UCSD-AML1 (cell line): ENCODE data around the gene PRKN.

Source experiments
- DNase-seq: peaks from one replicate; lab custom pipeline; 2025; ENCODE audit not compliant: unreplicated experiment; lab: John Stamatoyannopoulos, UW

PRKN gene

GRCh38 chr6:161686655-161687054, 1040.9 kb downstream of the PRKN start:
- DNase-seq, result no peak

DNA sequence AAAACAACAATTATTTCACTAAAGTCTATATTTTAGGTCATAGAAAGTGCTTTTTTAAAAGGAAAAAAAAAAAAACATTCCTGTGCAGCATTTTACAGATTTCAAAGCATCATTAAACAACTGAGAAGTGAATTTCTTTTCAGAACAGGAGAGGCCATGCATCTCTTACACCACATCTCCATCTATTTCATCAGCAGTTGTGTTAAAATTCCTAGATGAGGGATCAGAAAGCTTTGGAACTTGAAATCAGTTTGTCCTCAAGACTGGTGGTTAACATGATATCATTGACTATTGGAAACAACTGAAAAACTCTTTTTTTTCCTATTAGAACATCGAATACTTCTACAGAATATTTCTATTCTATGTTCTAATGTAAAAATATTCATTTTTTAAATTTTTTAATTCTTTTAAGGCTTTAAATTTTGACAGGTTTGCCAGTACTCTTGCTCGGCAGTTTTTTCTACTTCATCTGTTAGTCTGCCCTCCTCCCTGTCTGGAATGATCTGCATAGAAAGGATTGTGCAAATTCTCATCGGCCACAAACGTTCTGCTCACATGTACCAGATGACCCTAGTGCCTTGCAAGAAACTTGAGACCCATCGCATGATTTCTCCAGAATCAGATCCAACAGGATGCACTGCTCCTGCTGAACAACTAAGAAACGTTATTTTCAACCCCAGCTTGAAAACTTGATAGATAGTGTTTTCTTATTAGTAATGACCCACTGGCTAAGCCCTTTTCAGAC, 1042.7 kb downstream of the PRKN start:
- no peak for DNase-seq

DNA sequence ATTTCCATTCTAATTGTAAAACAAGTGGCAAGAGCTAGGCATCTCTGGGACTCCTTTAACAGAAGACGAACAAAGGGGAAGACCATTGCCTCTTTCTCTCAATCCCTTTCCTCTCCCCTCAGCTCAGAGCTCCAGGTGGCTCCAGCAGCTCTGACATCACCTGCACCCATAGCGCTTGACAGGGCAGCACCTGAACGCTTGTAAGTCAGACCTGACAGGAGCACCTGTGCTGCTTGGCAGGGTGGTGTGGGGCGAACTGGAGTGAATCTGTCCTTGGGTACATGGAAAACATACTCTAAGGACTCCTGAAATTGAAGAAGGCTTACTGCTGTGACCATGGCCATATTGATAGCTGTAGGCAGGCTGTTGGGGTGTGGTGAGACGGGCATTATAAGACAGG, 1044.2 kb downstream of the PRKN start:
- no peak for DNase-seq

- no peak for DNase-seq
These were observed 1044.6 kb downstream of the PRKN start for GRCh38 chr6:161682982-161683381.

- DNase-seq, result no peak
These were observed 1047.5 kb downstream of the PRKN start for GRCh38 chr6:161679980-161680538.

GRCh38 chr6:161677188-161677587, 1050.4 kb downstream of the PRKN start:
- no peak for DNase-seq

DNA sequence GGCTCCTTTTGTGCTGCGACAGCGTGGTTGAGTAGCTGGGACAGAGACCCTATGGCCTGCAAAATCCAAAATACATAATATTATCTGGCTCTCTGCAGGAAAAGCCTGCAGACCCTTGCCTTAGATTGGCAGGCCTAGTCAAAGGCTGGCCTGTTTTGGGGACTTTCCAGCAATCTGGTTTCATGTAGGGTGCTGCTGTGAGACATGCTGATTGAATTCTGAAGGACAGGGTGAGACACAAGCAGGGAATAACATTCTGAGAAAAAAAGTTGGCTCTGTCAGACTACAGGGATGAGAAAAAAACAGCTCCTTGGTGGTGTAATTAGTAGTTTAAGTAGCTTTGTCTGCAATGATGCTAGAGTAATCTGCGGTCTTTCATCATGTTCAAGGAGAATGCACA, 1051.0 kb downstream of the PRKN start:
- DNase-seq, result no peak

GRCh38 chr6:161674930-161675682, 1052.5 kb downstream of the PRKN start:
- DNase-seq, result no peak

DNA sequence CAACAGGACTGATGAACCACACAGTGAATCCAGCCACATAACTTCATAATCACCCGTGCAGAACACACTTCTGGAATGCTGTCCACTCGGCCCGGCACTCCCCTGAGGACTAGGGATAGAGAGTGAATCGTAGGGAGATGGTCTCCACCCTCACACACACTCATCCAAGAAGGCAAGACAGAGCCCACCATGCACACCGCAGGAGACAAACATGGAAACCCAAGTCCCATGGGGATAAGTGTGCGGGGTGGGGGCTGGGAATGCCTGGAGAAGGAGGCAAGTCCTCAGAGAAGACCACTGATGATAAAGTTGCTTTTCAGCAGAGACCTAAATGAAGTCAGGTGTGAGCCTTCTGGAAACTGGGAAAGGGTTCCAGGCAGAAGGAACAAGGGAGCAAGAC, 1054.5 kb downstream of the PRKN start:
- DNase-seq, result no peak

DNA sequence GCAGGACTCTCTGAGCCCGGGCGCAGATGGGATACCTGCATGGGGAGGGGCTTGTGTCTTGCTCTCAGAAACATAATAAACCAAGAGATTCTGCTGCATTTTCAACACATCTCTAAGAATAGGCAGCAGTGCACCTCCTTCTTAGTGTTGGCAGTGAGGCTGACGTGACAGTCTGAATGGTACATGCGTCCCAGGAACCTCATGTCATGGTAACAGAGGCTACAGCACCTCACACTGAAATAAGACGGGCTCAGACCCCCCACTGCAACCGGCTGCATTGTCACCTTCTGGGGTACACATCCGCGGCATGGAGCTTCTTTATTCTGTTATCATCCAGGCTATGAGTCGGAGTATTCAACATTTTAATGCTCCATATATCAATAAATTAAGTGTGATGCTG, 1056.4 kb downstream of the PRKN start:
- DNase-seq, result no peak

- no peak for DNase-seq
These were observed 1058.9 kb downstream of the PRKN start for GRCh38 chr6:161668665-161669064.

DNA sequence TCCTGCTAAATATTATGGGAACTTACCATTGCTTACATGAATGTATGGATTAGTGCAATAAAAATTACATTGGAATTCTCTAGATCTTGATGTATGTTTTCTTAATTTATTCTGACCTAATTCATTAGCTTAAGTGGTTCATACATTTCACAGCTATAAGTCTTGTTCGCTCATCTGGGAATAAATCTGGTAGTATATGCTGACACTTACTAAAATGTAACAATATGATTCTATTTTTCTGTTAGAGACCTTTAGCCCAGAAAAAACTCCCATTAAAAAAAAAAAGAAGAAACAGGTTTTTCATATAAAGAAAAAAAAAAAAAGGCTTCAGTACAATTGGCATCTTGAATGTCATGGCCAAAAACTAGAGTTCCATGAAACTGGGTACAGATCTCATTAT, 1059.6 kb downstream of the PRKN start:
- no peak for DNase-seq

- no peak for DNase-seq
These were observed 1063.9 kb downstream of the PRKN start for GRCh38 chr6:161663682-161664081.

DNA sequence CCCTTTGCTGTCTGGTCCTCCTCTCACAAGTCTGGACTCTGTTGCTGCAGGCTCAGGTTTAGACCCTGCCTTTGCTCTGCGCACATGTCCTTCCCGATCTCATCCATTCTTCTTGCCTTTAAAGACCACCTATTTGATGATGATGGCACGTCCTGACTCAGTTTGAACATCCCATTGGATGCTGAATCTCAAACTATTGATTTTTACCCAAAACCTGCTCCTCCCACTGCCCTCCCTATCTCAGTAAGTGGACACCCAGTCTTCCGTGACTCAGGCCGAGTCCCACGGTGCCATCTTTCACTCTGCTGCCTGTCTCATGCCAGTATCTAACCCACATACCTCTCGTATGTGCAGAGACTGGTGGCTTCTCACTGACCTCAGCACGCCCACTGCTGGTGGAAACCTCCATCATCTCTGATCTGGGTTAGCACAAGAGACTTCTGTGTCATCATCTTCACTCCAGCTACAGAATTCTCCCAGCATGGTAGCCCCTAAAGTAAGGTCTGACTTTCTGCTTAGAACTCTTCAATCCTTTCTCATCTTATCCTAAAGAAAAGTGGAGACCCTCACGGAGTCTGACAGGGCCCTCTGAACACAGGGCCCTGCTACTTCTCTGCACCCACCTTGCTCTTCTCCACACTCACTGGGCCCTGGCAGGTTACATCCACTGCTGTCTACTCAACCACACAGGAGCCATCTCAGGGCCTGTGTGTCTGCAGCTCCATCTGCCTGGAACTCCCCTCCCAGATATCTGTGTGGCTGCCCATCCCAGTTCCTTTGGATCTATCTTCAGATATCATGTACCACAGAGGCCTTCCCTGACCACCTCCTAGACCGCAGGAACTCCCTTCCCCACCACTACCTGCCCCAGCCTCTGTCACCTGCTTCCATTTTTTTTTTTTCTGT, 1066.6 kb downstream of the PRKN start:
- DNase-seq, result no peak

GRCh38 chr6:161658211-161658610, 1069.4 kb downstream of the PRKN start:
- DNase-seq, result no peak

GRCh38 chr6:161654209-161654608, 1073.4 kb downstream of the PRKN start:
- no peak for DNase-seq

DNA sequence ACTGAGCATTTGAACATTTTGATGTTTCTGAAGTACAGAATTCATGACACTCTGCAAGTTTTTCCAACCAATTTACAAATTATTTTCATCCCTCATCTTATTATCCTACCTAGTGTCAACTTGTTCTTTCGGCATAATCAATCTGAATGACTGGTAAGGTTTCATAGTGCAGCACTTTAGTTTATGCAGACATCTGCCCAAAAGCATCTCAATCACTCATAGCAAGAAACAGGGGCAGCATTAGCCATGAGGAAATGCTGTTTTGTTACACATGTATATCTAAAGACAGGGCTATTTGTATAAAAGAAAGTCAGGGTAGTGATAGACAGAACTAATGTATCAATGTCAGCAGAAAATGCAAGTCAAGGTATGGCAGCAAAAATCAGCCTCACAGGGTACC, 1075.6 kb downstream of the PRKN start:
- no peak for DNase-seq

DNA sequence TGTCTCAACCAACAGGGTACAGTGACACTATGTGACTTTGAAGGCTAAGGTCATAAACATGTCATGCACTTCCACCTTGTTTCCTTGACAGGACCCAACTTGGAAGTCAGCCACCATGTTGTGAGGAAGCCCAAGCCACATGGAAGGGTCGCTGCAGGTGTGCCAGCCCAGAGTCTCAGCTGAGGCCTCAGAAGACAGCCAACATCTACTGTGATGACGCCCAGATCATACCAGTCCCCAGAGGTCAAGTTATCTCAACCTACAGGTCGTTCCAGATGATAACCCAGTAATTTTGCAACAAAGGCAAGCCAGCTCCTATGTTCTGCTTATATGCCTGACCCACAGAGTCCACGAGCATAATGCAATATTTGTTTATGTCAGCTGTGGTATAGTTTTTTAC, 1077.7 kb downstream of the PRKN start:
- DNase-seq, result no peak

GRCh38 chr6:161649068-161649467, 1078.5 kb downstream of the PRKN start:
- DNase-seq, result no peak

DNA sequence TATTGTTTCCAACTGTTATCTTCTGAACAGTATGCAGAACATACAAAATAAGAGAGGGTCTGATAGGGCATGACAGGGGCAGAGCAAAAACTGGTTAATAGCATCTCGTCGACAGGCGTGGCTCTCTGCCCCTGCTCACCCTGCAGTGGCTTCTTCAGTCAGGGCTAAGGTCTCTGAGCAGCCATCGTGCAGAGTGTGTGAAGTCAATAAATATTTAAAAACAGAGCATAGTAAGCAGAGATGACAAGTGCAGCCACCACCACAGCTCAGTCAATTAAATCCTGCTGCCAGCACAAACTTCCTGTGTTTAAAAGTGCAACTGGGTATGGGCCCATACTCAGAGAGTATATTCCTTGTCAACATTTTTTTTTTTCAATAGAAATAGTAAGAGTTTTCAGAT, 1080.3 kb downstream of the PRKN start:
- DNase-seq, result no peak

DNA sequence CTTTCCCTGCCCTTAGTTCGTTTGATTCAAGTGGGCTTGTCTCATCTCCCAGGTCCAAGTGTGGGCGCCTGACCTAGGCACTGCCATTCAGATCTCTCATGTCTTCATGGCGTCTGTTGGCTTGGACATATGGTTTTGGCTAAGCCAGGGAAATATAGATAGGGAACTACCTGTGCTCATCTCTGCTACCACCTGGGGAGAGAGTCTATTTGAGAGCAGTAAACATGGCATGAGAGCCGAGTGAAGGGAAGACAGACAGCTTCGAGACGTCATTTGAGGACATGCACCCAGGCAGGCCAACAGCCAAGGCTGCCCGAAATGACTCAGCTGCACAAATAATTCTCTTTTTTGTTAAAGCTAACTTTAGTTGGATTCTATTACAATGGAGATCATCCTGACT, 1083.0 kb downstream of the PRKN start:
- DNase-seq, result no peak
